Tibial artery (tissue), 4 donors: ENCODE measurements around the gene CAGE1.

Experiments
- DNase-seq, 2 donors: peaks; one replicate each; pipeline ENCODE4 v3.0.0-alpha.2; 2019
- H3K27ac ChIP-seq, 2 donors: fragments of 200-600 bp; sonication (generic) in 1 of 2; 1 replicate in 1 of 2; 2 replicates in 1 of 2; pipeline ENCODE4 v1.5.1; 2018 to 2019; ENCODE audit warnings: mild to moderate bottlenecking in 1 of 2
- H3K27me3 ChIP-seq, 2 donors: fragments of 200-600 bp; sonication (generic) in 1 of 2; one replicate each; pipeline versions ENCODE4 v1.5.1 to v1.6.0; 2016 to 2019
- H3K36me3 ChIP-seq, 3 donors: fragments of 200-600 bp; sonication (generic) in 2 of 3; one replicate each; pipeline ENCODE4 v1.5.1; 2016 to 2019; ENCODE audit warnings: mild to moderate bottlenecking in 2 of 3
- H3K4me1 ChIP-seq, 4 donors: fragments of 200-600 bp; sonication (generic) in 2 of 4; 1 replicate in 3 of 4; 2 replicates in 1 of 4; pipeline ENCODE4 v1.5.1; 2016 to 2019
- H3K4me3 ChIP-seq, 2 donors: fragments of 200-600 bp; sonication (generic) in 1 of 2; 1 replicate in 1 of 2; 2 replicates in 1 of 2; pipeline ENCODE4 v1.5.1; 2018 to 2019; ENCODE audit warnings: mild to moderate bottlenecking in 2 of 2
- H3K9me3 ChIP-seq, 3 donors: fragments of 200-600 bp; sonication (generic) in 1 of 3; one replicate each; pipeline ENCODE4 v1.5.1; 2016 to 2019
- intact Hi-C: fragments of 100-400 bp; cut with DNase I; formaldehyde crosslinking; loops from one replicate; pipeline ENCODE4 v1.15.0; 2023; ENCODE audit warnings: low total_unique reads
- TF ChIP-seq, protein P1 (sequence below), 2 experiments: fragments of 200-600 bp in 1 of 2; fragments of 450-650 bp in 1 of 2; IDR thresholded peaks; one replicate each; pipeline ENCODE4 v1.5.1; 2017 to 2019; ENCODE audit warnings: antibody characterized with exemption in 2 of 2, mild to moderate bottlenecking in 1 of 2, moderate library complexity in 1 of 2

CAGE1 gene

DNA sequence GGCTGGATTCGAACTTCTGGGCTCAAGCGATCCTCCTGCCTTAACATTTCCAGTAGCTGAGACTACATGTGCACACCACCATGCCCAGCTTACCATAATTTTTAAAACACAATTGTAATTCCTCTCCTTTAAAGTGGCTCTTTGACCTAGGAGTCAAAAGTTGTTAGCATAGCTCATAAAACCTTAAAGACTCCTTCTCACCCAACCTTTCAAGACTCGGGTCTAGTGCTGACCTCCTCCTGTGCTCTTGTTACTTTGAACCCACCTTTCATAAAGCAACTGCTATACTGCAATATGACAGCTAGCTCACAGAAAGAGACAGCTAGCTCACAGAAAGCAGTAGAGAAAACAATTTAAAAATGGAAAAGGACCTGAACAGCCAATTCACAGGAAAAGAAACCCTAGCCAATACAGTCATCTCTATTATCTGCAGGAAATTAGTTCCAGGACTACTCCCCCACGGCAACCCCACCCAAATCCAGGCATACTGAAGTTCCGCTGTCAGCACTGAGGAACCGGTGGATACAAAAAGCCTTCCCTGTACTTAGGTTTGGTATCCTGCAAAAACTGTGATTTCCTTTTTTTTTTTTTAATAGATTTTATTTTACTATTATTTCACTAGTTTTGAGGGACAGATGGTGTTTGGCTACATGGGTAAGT is 96.8 kb downstream of the CAGE1 start:
- Histone ChIP-seq H3K27me3 (no peaks in the 10 kb centered on the region), H3K4me1 (no peaks in the 10 kb centered on the region), H3K36me3 (peaks cover 73 to 84% (median 84%) of the 10 kb centered on the region in 3 donors), H3K9me3 (no peaks in the 10 kb centered on the region), H3K27ac (no peak overlapping the region), H3K4me3 (no peak overlapping the region)
- DNase-seq, result no peak
- TF ChIP-seq, protein P1, sequence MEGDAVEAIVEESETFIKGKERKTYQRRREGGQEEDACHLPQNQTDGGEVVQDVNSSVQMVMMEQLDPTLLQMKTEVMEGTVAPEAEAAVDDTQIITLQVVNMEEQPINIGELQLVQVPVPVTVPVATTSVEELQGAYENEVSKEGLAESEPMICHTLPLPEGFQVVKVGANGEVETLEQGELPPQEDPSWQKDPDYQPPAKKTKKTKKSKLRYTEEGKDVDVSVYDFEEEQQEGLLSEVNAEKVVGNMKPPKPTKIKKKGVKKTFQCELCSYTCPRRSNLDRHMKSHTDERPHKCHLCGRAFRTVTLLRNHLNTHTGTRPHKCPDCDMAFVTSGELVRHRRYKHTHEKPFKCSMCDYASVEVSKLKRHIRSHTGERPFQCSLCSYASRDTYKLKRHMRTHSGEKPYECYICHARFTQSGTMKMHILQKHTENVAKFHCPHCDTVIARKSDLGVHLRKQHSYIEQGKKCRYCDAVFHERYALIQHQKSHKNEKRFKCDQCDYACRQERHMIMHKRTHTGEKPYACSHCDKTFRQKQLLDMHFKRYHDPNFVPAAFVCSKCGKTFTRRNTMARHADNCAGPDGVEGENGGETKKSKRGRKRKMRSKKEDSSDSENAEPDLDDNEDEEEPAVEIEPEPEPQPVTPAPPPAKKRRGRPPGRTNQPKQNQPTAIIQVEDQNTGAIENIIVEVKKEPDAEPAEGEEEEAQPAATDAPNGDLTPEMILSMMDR (IDR thresholded peaks at IDR 0.05), result no peak
- intact Hi-C loops, result no loop called here

DNA sequence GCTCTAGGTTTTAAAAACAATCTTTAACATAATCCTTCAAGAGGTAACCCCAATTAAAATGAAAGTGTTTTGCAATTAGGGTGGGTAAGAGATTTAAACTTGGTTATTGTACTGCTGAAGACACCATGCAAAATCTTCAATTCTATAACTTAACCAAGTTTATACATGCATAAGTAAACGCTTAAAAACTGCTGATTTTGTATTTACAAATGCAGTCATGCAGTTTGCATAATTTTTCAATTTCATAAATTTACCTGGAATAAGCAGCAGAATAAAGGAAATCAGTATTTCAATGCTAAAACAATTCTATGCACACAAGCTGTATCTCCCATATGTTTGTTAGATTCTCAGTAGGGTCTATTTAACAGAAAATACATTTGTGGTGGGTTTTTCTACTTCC is 99.5 kb downstream of the CAGE1 start:
- Histone ChIP-seq H3K27me3 (no peaks in the 10 kb centered on the region), H3K9me3 (no peaks in the 10 kb centered on the region), H3K36me3 (peaks cover 65 to 81% (median 74%) of the 10 kb centered on the region in 3 donors), H3K27ac (no peak overlapping the region), H3K4me1 (no peaks in the 10 kb centered on the region), H3K4me3 (no peak overlapping the region)
- intact Hi-C loops, result no loop called here
- TF ChIP-seq, protein P1 (IDR thresholded peaks at IDR 0.05), result no peak
- DNase-seq, result no peak

DNA sequence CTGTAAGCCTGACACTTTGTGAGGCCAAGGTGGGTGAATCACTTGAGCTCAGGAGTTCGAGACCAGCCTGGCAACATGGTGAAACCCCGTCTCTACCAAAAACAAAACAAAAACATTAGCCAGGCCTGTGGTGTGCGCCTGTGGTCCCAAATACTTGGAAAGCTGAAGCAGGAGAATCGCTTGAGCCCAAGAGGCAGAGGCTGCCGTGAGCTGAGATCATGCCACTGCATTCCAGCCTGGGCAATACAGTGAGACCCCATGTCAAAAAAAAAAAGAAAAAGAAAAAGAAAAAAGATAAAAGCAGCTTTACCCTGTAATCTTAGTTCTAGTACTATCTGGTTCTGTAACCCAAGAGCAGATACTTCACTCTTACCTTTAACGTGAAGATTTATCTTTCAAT is 104.1 kb downstream of the CAGE1 start:
- Histone ChIP-seq H3K4me1 (no peaks in the 10 kb centered on the region), H3K9me3 (no peaks in the 10 kb centered on the region), H3K4me3 (no peak overlapping the region), H3K27ac (no peak overlapping the region), H3K27me3 (no peaks in the 10 kb centered on the region), H3K36me3 (peaks cover 35 to 61% (median 36%) of the 10 kb centered on the region in 3 donors)
- DNase-seq, result no peak
- intact Hi-C loops, result no loop called here
- TF ChIP-seq, protein P1 (IDR thresholded peaks at IDR 0.05), result no peak

DNA sequence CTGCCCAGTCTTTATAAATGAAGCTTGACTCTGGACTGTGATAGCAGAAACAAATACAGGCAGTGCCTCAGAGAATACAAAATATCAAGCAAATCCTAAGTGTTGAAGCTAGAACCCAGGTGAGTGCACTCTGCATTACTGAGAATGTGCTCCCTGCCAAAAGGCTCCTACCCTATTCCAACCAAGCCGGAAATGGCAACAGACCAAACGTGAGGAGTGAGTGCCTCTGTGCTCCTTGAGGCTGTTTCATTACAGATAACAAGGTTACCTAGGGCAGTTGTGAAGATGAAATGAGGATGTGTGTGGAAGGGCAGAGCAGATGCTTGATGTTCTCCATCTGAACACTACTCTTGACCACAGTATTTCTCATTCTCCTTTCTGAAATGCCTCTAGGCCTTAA is 105.9 kb downstream of the CAGE1 start:
- Histone ChIP-seq H3K27me3 (no peaks in the 10 kb centered on the region), H3K36me3 (peaks cover 19 to 46% (median 19%) of the 10 kb centered on the region in 3 donors), H3K9me3 (no peaks in the 10 kb centered on the region), H3K27ac (no peak overlapping the region), H3K4me3 (no peak overlapping the region), H3K4me1 (peaks cover 0 to 6% (median 0%) of the 10 kb centered on the region in 4 donors)
- intact Hi-C loops, result no loop called here
- TF ChIP-seq, protein P1 (IDR thresholded peaks at IDR 0.05), result no peak
- DNase-seq, result no peak

DNA sequence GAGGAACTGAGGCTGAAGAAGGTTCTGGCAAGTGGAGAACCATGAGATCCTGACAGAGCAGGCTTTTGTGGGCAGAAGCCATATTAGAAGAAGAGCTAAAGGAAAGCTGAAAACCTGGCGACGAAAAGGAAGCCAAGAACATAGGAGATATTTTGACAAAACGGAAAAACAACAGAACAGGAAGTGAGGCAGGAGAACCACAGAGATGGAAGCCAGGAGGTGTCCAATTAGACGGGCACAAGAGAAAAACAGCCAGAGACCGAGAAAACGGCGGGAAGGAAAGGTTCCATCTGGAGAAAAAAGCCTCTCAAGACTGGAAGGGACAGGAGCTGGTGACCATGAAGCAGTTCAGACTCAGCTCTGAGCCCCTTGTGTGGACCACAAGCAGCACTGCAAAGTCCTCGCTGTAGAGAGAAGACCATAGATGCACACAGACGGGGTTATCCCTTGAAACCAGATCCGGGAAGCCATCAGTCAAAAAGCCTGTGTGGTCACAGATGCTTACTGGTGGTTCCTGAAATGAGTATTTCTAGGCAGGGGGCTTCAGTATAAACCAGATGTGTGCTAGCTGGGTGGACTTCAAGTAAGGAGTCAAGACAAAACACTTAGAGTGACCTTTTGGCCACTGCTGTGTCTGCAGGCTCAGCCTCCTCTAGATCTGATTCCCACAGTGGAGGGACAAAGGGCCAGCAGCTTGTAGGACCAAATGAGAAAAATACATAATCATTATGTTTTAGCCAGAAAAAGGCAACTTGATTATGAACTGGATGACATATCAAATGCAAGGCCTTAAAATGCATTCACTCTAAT is 107.2 kb downstream of the CAGE1 start:
- Histone ChIP-seq H3K27me3 (no peaks in the 10 kb centered on the region), H3K4me1 (peaks cover 0 to 8% (median 0%) of the 10 kb centered on the region in 4 donors), H3K9me3 (no peaks in the 10 kb centered on the region), H3K4me3 (no peak overlapping the region), H3K36me3 (peaks cover 5 to 32% (median 5%) of the 10 kb centered on the region in 3 donors), H3K27ac (no peak overlapping the region)
- intact Hi-C loops, result no loop called here
- no peak for DNase-seq
- TF ChIP-seq, protein P1 (IDR thresholded peaks at IDR 0.05), result no peak
